ENCODE measurements around the gene PIK3C3.

- TF ChIP-seq CTCF (IDR thresholded peaks at IDR 0.05) (no peak), POLR2A (IDR thresholded peaks at IDR 0.05) (no peak)
These were observed 32.2 kb upstream of the PIK3C3 start for GRCh38 chr18:41922841-41923240.
